Measurements from ENCODE around the gene PPP2R1B. TPM values are rescaled to one million over a fixed set of nuclear protein-coding genes. Genes with fewer than 3 reads are reported as not detected.

Gene PPP2R1B
- total RNA-seq, 6 experiments from 2014 or later, result 44.5 to 150 (median 59.6) TPM

- no peak for TF ChIP-seq CTCF (IDR thresholded peaks at IDR 0.05)
- TF ChIP-seq POLR2A (IDR thresholded peaks at IDR 0.05), result peak; percentile 6
- ATAC-seq, result peak in 3 of 4 donors; percentile 1 to 2 (median 1)
- WGBS (ENCODE audit: insufficient coverage, low coverage, low lambda C conversion rate, missing lambda C conversion rate), result 28% methylated on average over 10 of the region's 14 CpGs
- peak overlapping the region in 1 of 3 donors; percentile 4 for H3K4me3 ChIP-seq
- intact Hi-C loops (cut with DNase I), result loop anchor here in 1 of 2 donors (5.0 kb wide), 1 partner anchor 35 kb away; no protein-coding TSS in a partner anchor
- H3K4me1 ChIP-seq, result peaks cover 7 to 58% (median 35%) of the 10 kb centered on the region in 4 donors
- peak in 1 of 3 donors; percentile 53 for DNase-seq
- H3K9me3 ChIP-seq, result no peaks in the 10 kb centered on the region
- no peaks in the 10 kb centered on the region for H3K27me3 ChIP-seq
- peaks cover 0 to 24% (median 13%) of the 10 kb centered on the region in 4 donors for H3K36me3 ChIP-seq
- H3K27ac ChIP-seq, result peak overlapping the region; percentile 93 to 99 (median 99)
Observed at GRCh38 chr11:111737444-111738210, 28.6 kb downstream of the PPP2R1B start.

DNA sequence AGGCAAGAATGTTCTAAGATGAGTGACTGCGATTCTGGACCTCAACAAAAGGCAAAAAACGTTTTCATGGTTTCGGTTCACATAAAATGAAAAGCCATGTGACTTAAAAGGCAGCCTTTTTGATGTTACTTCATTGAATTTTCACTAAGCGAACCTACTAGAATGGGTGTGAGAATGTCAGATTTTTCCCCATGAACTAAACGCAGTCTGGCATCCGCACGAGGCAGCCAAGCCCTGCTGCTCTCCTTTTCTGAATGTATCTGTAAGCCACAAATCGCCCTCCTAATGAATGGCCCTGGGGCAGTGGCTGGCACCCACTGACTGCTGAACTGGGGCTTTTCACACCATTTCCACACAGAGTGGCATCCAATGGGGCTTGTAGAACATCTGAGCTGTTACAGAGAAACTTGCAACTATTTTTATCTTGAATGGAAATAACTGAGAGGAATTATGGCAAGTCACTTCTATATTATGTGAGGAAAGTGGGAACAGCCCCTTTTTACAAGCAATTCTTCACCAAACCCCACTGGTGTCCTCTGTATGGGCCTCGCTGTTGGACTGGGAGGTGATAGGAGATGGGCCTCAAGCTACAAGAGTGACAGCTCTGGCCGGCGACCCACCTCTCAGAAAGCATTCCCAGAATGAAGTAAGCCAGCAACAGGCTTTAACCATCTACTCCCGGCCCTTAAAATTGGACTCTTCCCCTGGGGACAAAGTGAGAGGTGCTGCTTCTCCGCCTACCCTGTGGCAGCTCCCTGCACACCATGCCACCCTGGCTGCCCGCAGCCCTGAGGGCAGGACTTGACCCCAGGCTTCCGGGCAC, 29.4 kb downstream of the PPP2R1B start:
- H3K4me1 ChIP-seq, result peaks cover 7 to 65% (median 37%) of the 10 kb centered on the region in 4 donors
- no peaks in the 10 kb centered on the region for H3K9me3 ChIP-seq
- DNase-seq (peak in 2 of 3 donors; percentile 81 to 84), ATAC-seq (peak; percentile 1 to 45 (median 38))
- peaks cover 0 to 16% (median 9%) of the 10 kb centered on the region in 4 donors for H3K36me3 ChIP-seq
- TF ChIP-seq POLR2A (IDR thresholded peaks at IDR 0.05) (peak; percentile 10), CTCF (IDR thresholded peaks at IDR 0.05) (no peak)
- H3K27me3 ChIP-seq, result no peaks in the 10 kb centered on the region
- H3K4me3 ChIP-seq, result no peak overlapping the region
- intact Hi-C loops (cut with DNase I), result loop anchor here in 1 of 2 donors (5.0 kb wide), 1 partner anchor 35 kb away; no protein-coding TSS in a partner anchor
- WGBS (ENCODE audit: insufficient coverage, low coverage, low lambda C conversion rate, missing lambda C conversion rate), result 69% methylated on average over 12 of the region's 15 CpGs
- peak overlapping the region; percentile 93 to 99 (median 99) for H3K27ac ChIP-seq

DNA sequence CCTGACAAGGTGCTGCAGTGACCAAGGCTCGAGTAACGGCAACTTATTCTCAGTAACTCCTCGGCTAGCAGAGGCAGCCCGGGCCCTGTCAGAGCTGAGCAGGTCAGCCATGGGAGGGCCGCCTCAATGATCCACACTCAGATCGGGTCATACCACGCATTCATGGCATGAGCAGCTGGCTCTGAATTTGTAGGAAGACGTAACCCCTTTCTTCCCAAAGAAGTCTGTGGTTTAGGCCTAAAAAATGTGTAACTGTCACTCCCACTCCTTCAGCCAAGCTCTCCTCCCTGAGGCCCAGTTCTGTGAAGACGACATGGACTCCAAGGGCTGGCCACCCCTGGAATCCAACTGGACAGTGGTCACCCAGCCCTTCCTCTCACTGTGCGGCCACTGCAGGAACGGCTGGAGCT, 30.0 kb downstream of the PPP2R1B start:
- no peak for DNase-seq
- no peaks in the 10 kb centered on the region for H3K9me3 ChIP-seq
- no peak for ATAC-seq
- no peak for TF ChIP-seq POLR2A (IDR thresholded peaks at IDR 0.05)
- no peak for TF ChIP-seq CTCF (IDR thresholded peaks at IDR 0.05)
- WGBS (ENCODE audit: insufficient coverage, low coverage, low lambda C conversion rate, missing lambda C conversion rate), result 33% methylated on average over 10 of the region's 11 CpGs
- H3K36me3 ChIP-seq, result peaks cover 0 to 10% (median 5%) of the 10 kb centered on the region in 4 donors
- H3K4me1 ChIP-seq, result peaks cover 7 to 71% (median 40%) of the 10 kb centered on the region in 4 donors
- no peaks in the 10 kb centered on the region for H3K27me3 ChIP-seq
- peak overlapping the region; percentile 93 to 99 (median 99) for H3K27ac ChIP-seq
- intact Hi-C loops (cut with DNase I), result loop anchor here in 1 of 2 donors (5.0 kb wide), 1 partner anchor 36 kb away; no protein-coding TSS in a partner anchor
- no peak overlapping the region for H3K4me3 ChIP-seq
